Measurements from ENCODE around the gene COL27A1.

- TF ChIP-seq CTCF (IDR thresholded peaks at IDR 0.05; ENCODE audit: low read depth, low read length), result no peak
- no peak for TF ChIP-seq MAX (IDR thresholded peaks at IDR 0.05; ENCODE audit: low read depth, low read length)
Measured at GRCh38 chr9:114287001-114287762, 131.8 kb downstream of the COL27A1 start.

Data from NB4 (cell line).